Skeletal muscle satellite cell (primary cell): ENCODE results near the gene NEUROG3.

Experiments used
- H3K27me3 ChIP-seq: 2 replicates; pipeline ENCODE4 v1.7.0; 2013; ENCODE audit warnings: low read length; ENCODE audit not compliant: control insufficient read depth, insufficient read depth
- H3K36me3 ChIP-seq: 2 replicates; pipeline ENCODE4 v1.7.0; 2013; ENCODE audit warnings: mild to moderate bottlenecking, control low read depth, low read length; ENCODE audit not compliant: insufficient read depth
- H3K4me1 ChIP-seq: 2 replicates; pipeline ENCODE4 v1.7.0; 2013; ENCODE audit warnings: low read length; ENCODE audit not compliant: control insufficient read depth, insufficient read depth
- H3K4me2 ChIP-seq: 2 replicates; pipeline ENCODE4 v1.7.0; 2013; ENCODE audit warnings: mild to moderate bottlenecking, low read length
- H3K4me3 ChIP-seq: 2 replicates; pipeline ENCODE4 v1.7.0; 2013; ENCODE audit warnings: low read length
- H3K9ac ChIP-seq: 2 replicates; pipeline ENCODE4 v1.7.0; 2013; ENCODE audit warnings: mild to moderate bottlenecking, low read depth, low read length, moderate library complexity
- H3K9me3 ChIP-seq: replicated peaks from 2 replicates; pipeline ENCODE4 v1.7.0; 2013; ENCODE audit warnings: mild to moderate bottlenecking, control low read depth, low read length

Gene NEUROG3

DNA sequence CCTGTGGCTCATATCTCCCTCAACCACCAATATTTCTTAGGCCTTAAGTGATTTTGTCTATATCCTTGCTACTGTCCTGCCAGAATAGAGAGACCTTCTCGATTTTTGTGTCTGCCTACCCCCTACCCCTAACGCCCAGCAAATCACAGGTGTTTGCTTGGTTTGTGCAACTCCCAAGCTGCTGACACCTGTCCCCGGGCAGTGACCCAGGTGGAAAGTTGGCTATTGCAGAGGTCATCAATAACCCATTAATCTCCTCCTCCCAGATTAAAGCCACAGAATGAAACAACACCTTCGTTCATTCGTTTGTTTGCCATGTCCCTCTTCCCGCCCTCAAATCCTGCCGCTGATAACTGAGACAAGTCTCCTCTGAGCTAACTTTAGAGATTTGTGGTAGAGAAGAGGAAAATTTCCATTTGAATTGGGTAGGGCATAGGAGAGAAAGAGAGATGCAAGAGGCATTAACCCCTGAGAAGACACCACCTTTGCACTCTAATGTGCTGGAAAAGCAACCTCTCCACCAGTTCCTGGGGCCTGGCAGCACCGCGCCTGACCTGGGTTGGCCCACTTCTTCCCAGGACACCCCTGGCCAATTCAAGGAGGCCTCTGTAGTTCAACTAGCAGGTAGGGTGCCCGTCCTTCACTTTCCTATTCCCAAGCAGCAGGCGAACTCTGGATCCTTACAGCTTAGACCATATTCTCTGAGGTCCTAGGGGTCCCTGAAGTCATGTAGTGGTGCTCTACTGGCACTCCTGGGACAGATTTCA is 3.0 kb downstream of the NEUROG3 start:
- H3K36me3 ChIP-seq, result no peaks in the 10 kb centered on the region
- no peak overlapping the region for H3K4me3 ChIP-seq
- no peak overlapping the region for H3K9ac ChIP-seq
- no peaks in the 10 kb centered on the region for H3K4me1 ChIP-seq
- no peak overlapping the region for H3K4me2 ChIP-seq
- H3K27me3 ChIP-seq, result peaks cover 88% of the 10 kb centered on the region
- H3K9me3 ChIP-seq, result no peaks in the 10 kb centered on the region

DNA sequence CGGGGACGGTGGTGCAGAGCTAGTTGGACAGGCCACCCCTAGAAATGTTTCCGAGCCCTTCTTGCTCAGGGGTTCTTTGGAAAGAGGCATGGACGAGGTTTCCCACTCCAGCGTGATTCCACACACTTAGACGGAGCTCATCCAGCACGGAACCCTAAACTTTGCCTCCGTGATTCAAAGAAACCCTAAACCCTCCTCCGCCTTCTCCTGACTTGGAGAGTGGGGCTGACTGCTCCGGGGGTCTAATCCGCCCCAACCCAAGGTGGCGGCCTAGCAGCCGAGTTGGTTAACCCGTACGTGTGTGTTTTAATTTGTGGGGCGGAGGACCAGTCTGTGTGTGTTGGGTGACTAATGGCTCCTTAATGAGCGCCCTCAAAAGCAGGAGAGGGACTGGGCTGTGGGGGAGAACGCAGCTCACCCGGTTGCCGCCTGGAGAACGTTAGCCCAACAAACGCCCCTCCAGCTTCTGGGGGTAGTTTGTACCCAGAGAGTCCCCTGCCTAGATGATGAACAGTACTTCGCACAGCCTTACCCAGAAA is 3.8 kb downstream of the NEUROG3 start:
- no peak overlapping the region for H3K4me2 ChIP-seq
- no peak overlapping the region for H3K9ac ChIP-seq
- no peaks in the 10 kb centered on the region for H3K36me3 ChIP-seq
- H3K9me3 ChIP-seq, result no peaks in the 10 kb centered on the region
- H3K4me1 ChIP-seq, result no peaks in the 10 kb centered on the region
- peaks cover 85% of the 10 kb centered on the region for H3K27me3 ChIP-seq
- no peak overlapping the region for H3K4me3 ChIP-seq

DNA sequence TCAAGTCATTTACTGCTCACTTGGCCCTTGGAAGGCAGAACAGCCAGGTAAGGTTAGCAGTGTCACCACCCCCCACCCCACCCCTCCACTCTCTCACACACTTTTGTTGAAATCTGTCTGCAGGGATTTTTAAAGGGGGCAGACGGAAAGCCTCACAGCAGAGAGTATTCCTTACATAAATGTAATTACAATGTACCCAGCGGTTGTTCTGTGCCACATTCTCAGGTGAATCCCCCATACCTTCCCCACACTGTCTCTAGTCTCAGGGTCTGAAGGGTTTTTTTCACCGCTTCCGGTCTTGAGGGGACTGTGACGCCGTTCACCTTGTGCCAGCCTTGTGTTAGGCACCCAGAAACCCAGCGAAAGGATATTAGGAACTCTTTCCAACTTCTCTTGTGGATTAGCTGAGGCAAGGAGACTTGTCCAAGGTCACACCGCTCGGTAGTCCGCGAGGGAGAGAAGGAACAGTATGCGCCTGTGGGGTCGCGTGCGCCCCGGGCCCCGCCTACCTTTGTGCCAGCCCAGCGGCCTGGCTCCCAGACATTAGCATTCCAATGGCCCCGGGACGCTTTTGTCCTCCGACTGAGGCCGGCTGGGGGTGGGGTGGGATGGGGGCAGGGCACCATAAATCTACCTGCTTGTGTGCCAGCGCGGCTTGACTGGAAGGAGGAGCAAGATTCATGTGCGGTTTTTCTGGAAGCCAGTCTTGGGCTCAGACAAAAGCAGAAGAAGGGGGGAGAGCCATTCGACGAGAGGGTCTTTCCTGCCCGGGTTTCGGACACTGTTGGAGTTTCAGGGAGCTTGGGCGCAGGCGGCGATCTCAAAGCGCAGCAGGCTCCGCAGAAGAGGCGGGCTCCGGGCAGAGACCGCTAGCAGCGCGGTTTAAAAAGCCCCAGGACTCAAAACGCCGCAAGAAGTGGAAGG is 4.5 kb downstream of the NEUROG3 start:
- peaks cover 82% of the 10 kb centered on the region for H3K27me3 ChIP-seq
- H3K4me1 ChIP-seq, result no peaks in the 10 kb centered on the region
- H3K4me2 ChIP-seq, result no peak overlapping the region
- no peak overlapping the region for H3K9ac ChIP-seq
- H3K4me3 ChIP-seq, result no peak overlapping the region
- no peaks in the 10 kb centered on the region for H3K36me3 ChIP-seq
- no peaks in the 10 kb centered on the region for H3K9me3 ChIP-seq

DNA sequence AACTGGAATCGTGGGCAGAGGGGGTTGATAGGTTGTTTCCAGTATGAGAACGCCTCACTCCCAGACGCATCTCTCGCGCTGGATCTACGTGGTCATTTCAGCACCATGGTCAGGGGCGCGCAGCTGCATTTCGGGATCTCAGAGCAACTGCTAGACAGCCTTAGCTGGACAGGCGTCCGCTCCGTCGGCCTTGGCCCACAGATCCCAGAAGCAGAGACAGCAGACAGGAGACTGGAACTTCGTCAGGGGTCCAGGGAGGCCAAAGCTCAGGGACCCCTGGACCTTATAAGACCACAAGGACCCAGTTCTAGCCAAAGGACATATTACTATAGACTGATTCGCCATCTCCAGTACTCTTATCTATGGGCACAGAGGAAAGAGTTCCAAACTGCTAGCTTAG is 5.3 kb downstream of the NEUROG3 start:
- H3K4me1 ChIP-seq, result no peaks in the 10 kb centered on the region
- no peak overlapping the region for H3K4me2 ChIP-seq
- H3K9me3 ChIP-seq, result no peaks in the 10 kb centered on the region
- no peaks in the 10 kb centered on the region for H3K36me3 ChIP-seq
- no peak overlapping the region for H3K4me3 ChIP-seq
- H3K27me3 ChIP-seq, result peaks cover 79% of the 10 kb centered on the region
- H3K9ac ChIP-seq, result no peak overlapping the region

DNA sequence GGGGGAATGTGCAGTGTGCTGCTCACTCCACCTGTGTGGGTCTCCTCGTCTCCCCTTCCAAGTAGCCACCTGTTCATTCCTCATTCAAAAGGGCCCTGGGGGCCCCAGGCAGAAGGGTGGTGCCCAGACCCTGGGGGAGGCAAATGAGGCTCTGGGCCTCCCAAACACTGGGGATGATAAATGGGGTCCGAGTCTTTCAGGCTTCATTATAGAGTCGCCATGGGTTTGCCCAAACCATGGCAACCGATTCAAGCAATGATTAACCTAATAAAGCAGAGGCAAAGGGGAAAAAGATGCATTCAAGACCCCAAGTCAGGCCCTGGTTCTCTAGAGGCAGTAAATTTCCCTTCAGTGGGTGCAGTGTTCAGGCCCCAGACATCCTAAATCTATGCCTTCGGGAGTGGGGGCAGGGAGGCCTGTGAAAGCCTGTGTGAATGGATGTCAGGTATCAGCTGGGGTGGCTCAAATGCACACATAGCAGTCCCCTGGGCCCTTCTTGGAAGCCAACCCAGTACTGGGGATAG is 10.4 kb downstream of the NEUROG3 start:
- Histone ChIP-seq H3K9ac (no peak overlapping the region), H3K4me2 (no peak overlapping the region), H3K9me3 (no peaks in the 10 kb centered on the region), H3K4me3 (no peak overlapping the region), H3K27me3 (peaks cover 52% of the 10 kb centered on the region), H3K36me3 (no peaks in the 10 kb centered on the region), H3K4me1 (no peaks in the 10 kb centered on the region)

DNA sequence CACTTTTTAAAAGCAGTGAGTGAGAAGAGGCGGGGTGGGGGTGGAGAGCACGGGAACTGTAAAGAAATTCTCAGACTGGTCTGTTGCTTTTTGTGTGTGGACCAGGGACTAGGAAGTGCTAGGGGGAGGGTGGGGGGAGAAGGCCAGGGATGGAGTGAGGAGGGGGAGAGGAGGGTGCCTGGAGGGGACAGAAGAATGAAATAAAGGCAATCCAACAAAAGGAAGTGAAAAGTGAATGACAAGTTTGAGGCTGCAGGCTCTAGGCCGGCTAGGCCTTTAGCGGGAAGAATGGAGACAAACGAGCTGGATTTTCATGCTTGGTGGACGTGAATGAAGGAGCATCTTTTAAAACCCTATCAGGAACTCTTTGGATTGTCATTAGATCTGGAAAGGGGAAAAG is 13.7 kb downstream of the NEUROG3 start:
- H3K9me3 ChIP-seq, result no peaks in the 10 kb centered on the region
- H3K4me1 ChIP-seq, result no peaks in the 10 kb centered on the region
- H3K4me3 ChIP-seq, result no peak overlapping the region
- H3K4me2 ChIP-seq, result no peak overlapping the region
- no peak overlapping the region for H3K9ac ChIP-seq
- H3K36me3 ChIP-seq, result no peaks in the 10 kb centered on the region
- peaks cover 51% of the 10 kb centered on the region for H3K27me3 ChIP-seq

DNA sequence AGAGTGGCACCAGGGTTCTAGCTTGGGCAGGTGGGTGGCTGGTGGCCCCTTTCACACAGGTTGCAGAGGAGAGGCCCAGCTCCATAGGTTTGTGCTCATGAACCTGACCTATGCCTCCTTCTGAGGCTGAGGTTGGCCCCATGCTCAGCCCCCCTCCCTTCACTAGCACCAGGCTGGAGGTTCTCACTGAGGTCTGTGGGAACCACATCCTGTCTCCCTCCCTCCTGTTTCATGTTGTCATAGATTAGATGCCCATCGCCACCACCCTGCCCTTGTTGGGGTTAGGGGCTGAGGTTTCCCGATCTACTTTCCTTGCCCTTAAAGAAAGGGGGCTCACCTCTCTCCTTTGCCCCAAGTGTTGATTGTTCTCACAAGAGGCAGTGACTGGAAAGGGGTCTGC is 14.7 kb downstream of the NEUROG3 start:
- H3K9ac ChIP-seq, result no peak overlapping the region
- H3K4me1 ChIP-seq, result no peaks in the 10 kb centered on the region
- H3K27me3 ChIP-seq, result peaks cover 45% of the 10 kb centered on the region
- H3K4me2 ChIP-seq, result no peak overlapping the region
- H3K4me3 ChIP-seq, result no peak overlapping the region
- H3K36me3 ChIP-seq, result no peaks in the 10 kb centered on the region
- H3K9me3 ChIP-seq, result no peaks in the 10 kb centered on the region

DNA sequence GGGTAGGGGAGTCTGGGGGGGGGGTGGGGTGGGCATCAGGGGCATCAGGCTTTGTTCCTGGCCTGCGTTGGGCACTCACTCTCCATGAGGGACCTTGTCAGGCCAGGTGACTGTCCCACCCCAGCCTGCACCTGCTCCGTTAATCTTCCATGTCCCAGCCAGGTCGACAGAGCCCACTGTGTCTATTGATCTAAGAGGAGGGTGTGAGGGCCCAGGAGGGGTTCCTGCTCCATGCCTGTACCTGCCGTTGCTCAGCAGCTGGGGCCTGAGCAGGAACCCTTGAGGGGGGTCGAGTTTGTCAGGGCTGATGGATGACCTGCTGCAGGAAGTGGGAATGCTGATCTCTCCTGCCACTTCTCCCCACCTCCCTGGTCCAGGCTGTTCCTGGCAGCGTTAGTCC is 18.6 kb downstream of the NEUROG3 start:
- Histone ChIP-seq H3K9me3 (peaks cover 7% of the 10 kb centered on the region), H3K4me3 (no peak overlapping the region), H3K4me1 (no peaks in the 10 kb centered on the region), H3K9ac (no peak overlapping the region), H3K27me3 (peaks cover 36% of the 10 kb centered on the region), H3K36me3 (no peaks in the 10 kb centered on the region), H3K4me2 (no peak overlapping the region)

DNA sequence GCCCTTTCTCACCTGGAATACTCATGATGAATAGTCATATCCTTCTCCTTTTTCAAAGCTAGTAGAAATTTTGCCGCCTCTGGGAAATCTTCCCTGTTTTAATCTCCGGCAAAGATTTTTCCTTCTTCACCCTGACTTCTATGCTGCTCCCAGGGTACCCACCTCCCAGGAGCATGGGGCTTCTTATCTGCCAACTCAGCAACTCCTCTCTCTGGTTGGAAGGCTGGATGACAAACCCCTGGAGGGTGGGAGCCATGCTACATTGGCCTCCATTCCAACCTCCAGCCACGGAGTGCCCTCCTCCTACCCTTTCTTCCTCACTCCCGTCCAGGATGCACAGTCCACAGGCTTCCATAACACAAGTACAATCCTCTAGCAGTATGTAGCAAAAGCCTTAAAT is 19.9 kb downstream of the NEUROG3 start:
- Histone ChIP-seq H3K9me3 (peaks cover 15% of the 10 kb centered on the region), H3K9ac (no peak overlapping the region), H3K27me3 (peaks cover 33% of the 10 kb centered on the region), H3K4me3 (no peak overlapping the region), H3K36me3 (no peaks in the 10 kb centered on the region), H3K4me1 (no peaks in the 10 kb centered on the region), H3K4me2 (no peak overlapping the region)

DNA sequence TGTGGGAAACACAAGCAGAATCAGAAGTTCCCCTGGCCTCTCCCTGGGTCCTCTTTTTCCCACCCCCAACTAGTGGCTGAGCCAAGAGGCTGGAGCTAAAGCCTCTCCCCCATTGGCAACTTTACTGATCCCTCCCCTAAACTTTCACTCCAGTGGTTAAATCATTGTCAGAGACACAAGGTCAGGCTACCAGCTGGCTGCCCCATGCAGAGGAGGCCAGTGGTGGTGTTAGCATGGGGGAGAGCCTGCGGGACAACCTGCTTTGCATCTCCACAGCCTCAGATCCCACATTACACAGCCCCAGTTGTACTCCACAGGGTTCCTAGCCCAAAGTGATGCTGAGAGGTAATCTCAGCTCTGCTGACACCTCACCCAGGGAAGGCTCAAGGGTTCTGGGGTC is 21.0 kb downstream of the NEUROG3 start:
- Histone ChIP-seq H3K4me3 (no peak overlapping the region), H3K9me3 (peaks cover 15% of the 10 kb centered on the region), H3K36me3 (no peaks in the 10 kb centered on the region), H3K4me2 (no peak overlapping the region), H3K9ac (no peak overlapping the region), H3K4me1 (no peaks in the 10 kb centered on the region), H3K27me3 (peaks cover 38% of the 10 kb centered on the region)

DNA sequence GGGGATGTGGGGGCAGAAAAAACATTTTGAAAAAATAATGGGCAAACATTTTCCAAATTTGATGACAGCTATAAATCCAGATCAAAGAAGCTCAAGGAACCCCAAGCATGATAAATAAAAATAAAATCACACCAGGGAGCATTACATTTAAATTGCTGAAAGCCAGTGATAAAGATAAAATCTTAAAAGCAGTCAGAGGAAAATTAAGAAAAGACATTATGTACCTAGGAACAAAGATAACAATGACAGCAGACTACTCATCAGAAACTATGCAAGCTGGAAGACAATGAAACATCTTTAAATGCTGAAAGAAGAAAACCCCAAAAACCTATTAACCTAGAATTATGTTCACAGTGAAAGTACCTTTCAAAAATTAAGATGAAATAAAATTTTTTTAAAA is 23.3 kb downstream of the NEUROG3 start:
- Histone ChIP-seq H3K9me3 (peaks cover 15% of the 10 kb centered on the region), H3K4me1 (no peaks in the 10 kb centered on the region), H3K4me3 (no peak overlapping the region), H3K4me2 (no peak overlapping the region), H3K27me3 (peaks cover 21% of the 10 kb centered on the region), H3K36me3 (no peaks in the 10 kb centered on the region), H3K9ac (no peak overlapping the region)
